Ramos (cell line): ENCODE data around the gene CFAP97D2.
"Not testable (repeated sequence)": the region's sequence is repeated elsewhere in the genome, so short reads cannot be mapped to it uniquely, and the experiment has no call there.

Experiments used
- in situ Hi-C: fragments of 300-500 bp; cut with MboI; formaldehyde crosslinking; loops from one replicate; pipeline ENCODE4 v1.14.3; 2022; ENCODE audit warnings: low sequenced_read_pairs; ENCODE audit not compliant: unreplicated experiment

The CFAP97D2 gene

GRCh38 chr13:114142640-114143490 lies 36.2 kb upstream of the CFAP97D2 start:
- in situ Hi-C loops: no loop called here

- in situ Hi-C loops: no loop called here
Observed at GRCh38 chr13:114143806-114144605, 35.1 kb upstream of the CFAP97D2 start.

- in situ Hi-C loops: no loop called here
Observed at GRCh38 chr13:114144606-114145244, 34.3 kb upstream of the CFAP97D2 start.

- in situ Hi-C loops: no loop called here
Observed at GRCh38 chr13:114145256-114145655, 33.8 kb upstream of the CFAP97D2 start.

- in situ Hi-C loops: no loop called here
Observed at GRCh38 chr13:114145722-114146121, 33.3 kb upstream of the CFAP97D2 start.

GRCh38 chr13:114146173-114146572 lies 32.9 kb upstream of the CFAP97D2 start:
- in situ Hi-C loops: no loop called here

GRCh38 chr13:114146629-114147028 lies 32.4 kb upstream of the CFAP97D2 start:
- in situ Hi-C loops: no loop called here

GRCh38 chr13:114147803-114148520 lies 31.1 kb upstream of the CFAP97D2 start:
- in situ Hi-C loops: no loop called here

- in situ Hi-C loops: no loop called here
Observed at GRCh38 chr13:114148521-114148855, 30.6 kb upstream of the CFAP97D2 start.

GRCh38 chr13:114148886-114149285 lies 30.2 kb upstream of the CFAP97D2 start:
- in situ Hi-C loops: not testable (repeated sequence)

GRCh38 chr13:114149774-114150740 lies 29.0 kb upstream of the CFAP97D2 start:
- in situ Hi-C loops: no loop called here

- in situ Hi-C loops: no loop called here
Observed at GRCh38 chr13:114151031-114151430, 28.0 kb upstream of the CFAP97D2 start.

GRCh38 chr13:114151565-114152284 lies 27.3 kb upstream of the CFAP97D2 start:
- in situ Hi-C loops: no loop called here

- in situ Hi-C loops: no loop called here
Observed at GRCh38 chr13:114152285-114152645, 26.8 kb upstream of the CFAP97D2 start.

- in situ Hi-C loops: no loop called here
Observed at GRCh38 chr13:114152831-114153371, 26.2 kb upstream of the CFAP97D2 start.

GRCh38 chr13:114153485-114154080 lies 25.5 kb upstream of the CFAP97D2 start:
- in situ Hi-C loops: no loop called here

- in situ Hi-C loops: no loop called here
Observed at GRCh38 chr13:114154476-114154875, 24.6 kb upstream of the CFAP97D2 start.

- in situ Hi-C loops: no loop called here
Observed at GRCh38 chr13:114155320-114155719, 23.7 kb upstream of the CFAP97D2 start.
